ENCODE results near the gene PLCD3. TPM values are rescaled to one million over a fixed set of nuclear protein-coding genes. Genes with fewer than 3 reads are reported as not detected.
A peak's percentile ranks its signal among the peaks of the same experiment; 100 is the strongest.

Gene PLCD3
- total RNA-seq, 4 donors from 2014 or later = 38.6 to 186 (median 75.1) TPM

GRCh38 chr17:45172541-45173286 lies 40.4 kb upstream of the PLCD3 start:
- DNase-seq = peak; percentile 63 to 85
- peaks cover 42 to 53% of the 10 kb centered on the region in 2 donors for H3K4me1 ChIP-seq
- in situ Hi-C loops (cut with MboI; ENCODE audit: low sequenced_read_pairs in 4 of 4) = loop anchor here in 1 of 4 donors (25.0 kb wide), 1 partner anchor 110 kb away; the partner anchor contains the start of genes DCAKD and NMT1

GRCh38 chr17:45172232-45172540 lies 39.9 kb upstream of the PLCD3 start:
- no peaks in the 10 kb centered on the region for H3K27me3 ChIP-seq
- TF ChIP-seq CTCF (IDR thresholded peaks at IDR 0.05 in 4 of 5, conservative IDR thresholded peaks at IDR 0.05 in 1 of 5) (no peak), POLR2A (IDR thresholded peaks at IDR 0.05) (no peak)

More at GRCh38 chr17:45172541-45173286, 40.4 kb upstream of the PLCD3 start:
- peak in 2 of 5 experiments; percentile 20 to 22 for TF ChIP-seq CTCF (IDR thresholded peaks at IDR 0.05 in 4 of 5, conservative IDR thresholded peaks at IDR 0.05 in 1 of 5)
- no peak for TF ChIP-seq POLR2A (IDR thresholded peaks at IDR 0.05)
- Histone ChIP-seq H3K9me3 (no peaks in the 10 kb centered on the region), H3K36me3 (peaks cover 0 to 7% of the 10 kb centered on the region in 2 donors), H3K27me3 (no peaks in the 10 kb centered on the region), H3K4me3 (peak overlapping the region; percentile 40 to 52 (median 46)), H3K27ac (peak overlapping the region; percentile 88 to 99 (median 94))
- ATAC-seq = peak; percentile 62 to 69
- intact Hi-C loops (cut with DNase I; ENCODE audit: low total_unique reads) = no loop called here

GRCh38 chr17:45171338-45172231 lies 39.3 kb upstream of the PLCD3 start:
- intact Hi-C loops (cut with DNase I; ENCODE audit: low total_unique reads) = no loop called here
- in situ Hi-C loops (cut with MboI; ENCODE audit: low sequenced_read_pairs in 4 of 4) = loop anchor here in 1 of 4 donors (25.0 kb wide), 1 partner anchor 109 kb away; the partner anchor contains the start of genes DCAKD and NMT1
- TF ChIP-seq POLR2A (IDR thresholded peaks at IDR 0.05) (peak in 1 of 2 donors; percentile 21), CTCF (IDR thresholded peaks at IDR 0.05 in 4 of 5, conservative IDR thresholded peaks at IDR 0.05 in 1 of 5) (no peak)
- Histone ChIP-seq H3K4me1 (peaks cover 38 to 52% of the 10 kb centered on the region in 2 donors), H3K4me3 (peak overlapping the region; percentile 40 to 52 (median 46)), H3K27ac (peak overlapping the region; percentile 88 to 99 (median 94)), H3K9me3 (no peaks in the 10 kb centered on the region), H3K36me3 (peaks cover 0 to 7% of the 10 kb centered on the region in 2 donors), H3K27me3 (no peaks in the 10 kb centered on the region)
- DNase-seq = peak; percentile 70 to 82
- peak; percentile 46 to 57 for ATAC-seq

More at GRCh38 chr17:45172232-45172540, 39.9 kb upstream of the PLCD3 start:
- Histone ChIP-seq H3K4me1 (peaks cover 41 to 53% of the 10 kb centered on the region in 2 donors), H3K9me3 (no peaks in the 10 kb centered on the region), H3K27ac (peak overlapping the region; percentile 88 to 99 (median 94)), H3K4me3 (peak overlapping the region; percentile 40 to 52 (median 46)), H3K36me3 (peaks cover 0 to 7% of the 10 kb centered on the region in 2 donors)
- ATAC-seq (peak in 1 of 2 donors; percentile 1), DNase-seq (no peak)
- intact Hi-C loops (cut with DNase I; ENCODE audit: low total_unique reads) = no loop called here
- in situ Hi-C loops (cut with MboI; ENCODE audit: low sequenced_read_pairs in 4 of 4) = loop anchor here in 1 of 4 donors (25.0 kb wide), 1 partner anchor 110 kb away; the partner anchor contains the start of genes DCAKD and NMT1

GRCh38 chr17:45170931-45171337 lies 38.6 kb upstream of the PLCD3 start:
- peak; percentile 68 to 89 for DNase-seq
- in situ Hi-C loops (cut with MboI; ENCODE audit: low sequenced_read_pairs in 4 of 4) = loop anchor here in 1 of 4 donors (25.0 kb wide), 1 partner anchor 109 kb away; the partner anchor contains the start of genes DCAKD and NMT1

More at GRCh38 chr17:45170931-45171337, 38.6 kb upstream of the PLCD3 start:
- H3K4me3 ChIP-seq = peak overlapping the region; percentile 40 to 52 (median 46)
- H3K27ac ChIP-seq = peak overlapping the region; percentile 88 to 99 (median 94)
- peaks cover 0 to 7% of the 10 kb centered on the region in 2 donors for H3K36me3 ChIP-seq
- intact Hi-C loops (cut with DNase I; ENCODE audit: low total_unique reads) = loop anchor here (1.0 kb wide), 2 partner anchors 10 to 23 kb away; partner anchors contain the start of genes HEXIM1 and HEXIM2
- ATAC-seq = peak; percentile 70 to 74
- TF ChIP-seq CTCF (IDR thresholded peaks at IDR 0.05 in 4 of 5, conservative IDR thresholded peaks at IDR 0.05 in 1 of 5) (no peak), POLR2A (IDR thresholded peaks at IDR 0.05) (peak; percentile 23 to 38)
- H3K27me3 ChIP-seq = no peaks in the 10 kb centered on the region
- H3K9me3 ChIP-seq = no peaks in the 10 kb centered on the region
- peaks cover 35 to 46% of the 10 kb centered on the region in 2 donors for H3K4me1 ChIP-seq

Measured in gastrocnemius medialis (tissue), 4 donors.